Mesothelial cell of epicardium (in vitro differentiated cells): ENCODE results near the gene MEST. TPM values are rescaled to one million over a fixed set of nuclear protein-coding genes. Genes with fewer than 3 reads are reported as not detected.
"Not testable (repeated sequence)": the region's sequence is repeated elsewhere in the genome, so short reads cannot be mapped to it uniquely, and the experiment has no call there.

Source experiments
- DNase-seq, 2 experiments: peaks; one replicate each; pipeline ENCODE4 v3.0.0; 2021; ENCODE audit warnings: low spot score in 2 of 2; ENCODE audit not compliant: unreplicated experiment in 2 of 2
- H3K27ac Mint-ChIP-seq: 2 replicates; pipeline ENCODE4 v1.8.0; 2021; ENCODE audit warnings: mixed read lengths
- H3K27me3 Mint-ChIP-seq: 2 replicates; pipeline ENCODE4 v1.8.0; 2021; ENCODE audit warnings: low read depth, mixed read lengths
- H3K36me3 Mint-ChIP-seq: 2 replicates; pipeline ENCODE4 v1.8.0; 2021; ENCODE audit warnings: mixed read lengths
- H3K4me1 Mint-ChIP-seq: 2 replicates; pipeline ENCODE4 v1.8.0; 2021; ENCODE audit warnings: mixed read lengths
- H3K4me3 Mint-ChIP-seq: 2 replicates; pipeline ENCODE4 v1.8.0; 2021; ENCODE audit warnings: mild to moderate bottlenecking, moderate library complexity, mixed read lengths
- H3K9me3 Mint-ChIP-seq: 2 replicates; pipeline ENCODE4 v1.8.0; 2021; ENCODE audit warnings: mixed read lengths
- total RNA-seq: library from RNA; stranded (reverse); gene quantifications from 3 replicates; pipeline ENCODE4 v1.2.1, GENCODE V29; 2021
- TF ChIP-seq, protein P1 (sequence below): fragments of 200-600 bp; sonication (generic); IDR thresholded peaks from one replicate; pipeline ENCODE4 v1.5.0; 2021; ENCODE audit warnings: antibody characterized with exemption; ENCODE audit not compliant: unreplicated experiment

Gene MEST, protein sequence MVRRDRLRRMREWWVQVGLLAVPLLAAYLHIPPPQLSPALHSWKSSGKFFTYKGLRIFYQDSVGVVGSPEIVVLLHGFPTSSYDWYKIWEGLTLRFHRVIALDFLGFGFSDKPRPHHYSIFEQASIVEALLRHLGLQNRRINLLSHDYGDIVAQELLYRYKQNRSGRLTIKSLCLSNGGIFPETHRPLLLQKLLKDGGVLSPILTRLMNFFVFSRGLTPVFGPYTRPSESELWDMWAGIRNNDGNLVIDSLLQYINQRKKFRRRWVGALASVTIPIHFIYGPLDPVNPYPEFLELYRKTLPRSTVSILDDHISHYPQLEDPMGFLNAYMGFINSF
- total RNA-seq, result 598 to 626 TPM (median 616 TPM) in 3 replicates

DNA sequence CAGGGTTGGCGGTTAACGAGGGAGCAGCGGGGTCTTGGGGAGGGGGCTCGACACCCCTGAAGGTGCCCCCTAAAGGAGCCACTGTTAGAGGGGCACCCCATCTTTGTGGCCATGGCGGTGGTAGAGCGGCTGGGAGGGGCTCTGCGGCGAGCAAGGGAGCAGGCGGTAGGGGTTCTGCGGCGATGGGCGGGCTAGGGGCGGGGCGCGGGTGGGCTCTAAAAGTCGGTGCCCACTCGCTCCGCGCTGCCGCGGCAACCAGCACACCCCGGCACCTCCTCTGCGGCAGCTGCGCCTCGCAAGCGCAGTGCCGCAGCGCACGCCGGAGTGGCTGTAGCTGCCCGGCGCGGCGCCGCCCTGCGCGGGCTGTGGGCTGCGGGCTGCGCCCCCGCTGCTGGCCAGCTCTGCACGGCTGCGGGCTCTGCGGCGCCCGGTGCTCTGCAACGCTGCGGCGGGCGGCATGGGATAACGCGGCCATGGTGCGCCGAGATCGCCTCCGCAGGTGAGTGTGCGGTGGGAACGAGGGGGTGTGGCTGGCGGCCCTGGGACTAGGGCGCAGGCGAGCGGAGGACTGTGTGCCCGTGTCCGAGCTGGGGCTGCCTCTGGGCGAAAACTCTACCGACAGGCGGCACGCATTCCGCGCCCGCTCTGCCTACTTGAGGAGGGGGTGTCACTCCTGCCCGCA lies at the start of gene MEST:
Gene MEST (plus strand): TSS at position 245 of the 682 bp plus-strand sequence. CDS start 229 bp downstream, at position 474.
- peak in 1 of 2 experiments; percentile 44 for DNase-seq
- Mint-ChIP-seq H3K36me3 (peaks cover 4% of the 10 kb centered on the region), H3K27me3 (no peaks in the 10 kb centered on the region), H3K9me3 (no peaks in the 10 kb centered on the region), H3K4me3 (peak within 1 kb of the TSS; percentile 82), H3K4me1 (peaks cover 70% of the 10 kb centered on the region), H3K27ac (peak within 1 kb of the TSS; percentile 97)
- TF ChIP-seq, protein P1, sequence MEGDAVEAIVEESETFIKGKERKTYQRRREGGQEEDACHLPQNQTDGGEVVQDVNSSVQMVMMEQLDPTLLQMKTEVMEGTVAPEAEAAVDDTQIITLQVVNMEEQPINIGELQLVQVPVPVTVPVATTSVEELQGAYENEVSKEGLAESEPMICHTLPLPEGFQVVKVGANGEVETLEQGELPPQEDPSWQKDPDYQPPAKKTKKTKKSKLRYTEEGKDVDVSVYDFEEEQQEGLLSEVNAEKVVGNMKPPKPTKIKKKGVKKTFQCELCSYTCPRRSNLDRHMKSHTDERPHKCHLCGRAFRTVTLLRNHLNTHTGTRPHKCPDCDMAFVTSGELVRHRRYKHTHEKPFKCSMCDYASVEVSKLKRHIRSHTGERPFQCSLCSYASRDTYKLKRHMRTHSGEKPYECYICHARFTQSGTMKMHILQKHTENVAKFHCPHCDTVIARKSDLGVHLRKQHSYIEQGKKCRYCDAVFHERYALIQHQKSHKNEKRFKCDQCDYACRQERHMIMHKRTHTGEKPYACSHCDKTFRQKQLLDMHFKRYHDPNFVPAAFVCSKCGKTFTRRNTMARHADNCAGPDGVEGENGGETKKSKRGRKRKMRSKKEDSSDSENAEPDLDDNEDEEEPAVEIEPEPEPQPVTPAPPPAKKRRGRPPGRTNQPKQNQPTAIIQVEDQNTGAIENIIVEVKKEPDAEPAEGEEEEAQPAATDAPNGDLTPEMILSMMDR, result no peak

DNA sequence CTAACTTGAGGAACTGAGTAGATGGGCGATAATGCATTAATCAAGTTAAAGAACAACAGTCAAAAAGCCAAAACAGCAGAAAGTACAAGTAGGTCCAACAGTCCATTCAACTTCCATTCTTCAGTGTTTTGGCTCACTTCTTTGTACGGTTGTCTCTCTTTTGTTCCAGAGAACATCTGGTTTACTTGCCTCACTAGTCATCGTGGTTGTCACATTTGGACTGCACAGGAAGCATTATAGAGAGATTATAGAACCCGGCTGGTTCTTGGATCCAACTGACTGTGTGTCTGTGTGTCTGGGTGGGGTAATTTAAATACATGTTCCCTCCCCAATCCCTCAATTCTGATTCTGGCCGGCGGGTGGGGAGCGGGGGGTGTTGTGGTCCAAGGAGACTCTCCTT lies 49.3 kb upstream of the MEST start:
- peaks cover 39% of the 10 kb centered on the region for H3K4me1 Mint-ChIP-seq
- H3K27me3 Mint-ChIP-seq, result no peaks in the 10 kb centered on the region
- TF ChIP-seq, protein P1, result no peak
- peaks cover 8% of the 10 kb centered on the region for H3K36me3 Mint-ChIP-seq
- peaks cover 15% of the 10 kb centered on the region for H3K9me3 Mint-ChIP-seq
- DNase-seq, result no peak
- H3K4me3 Mint-ChIP-seq, result no peak overlapping the region
- H3K27ac Mint-ChIP-seq, result peak overlapping the region; percentile 45

DNA sequence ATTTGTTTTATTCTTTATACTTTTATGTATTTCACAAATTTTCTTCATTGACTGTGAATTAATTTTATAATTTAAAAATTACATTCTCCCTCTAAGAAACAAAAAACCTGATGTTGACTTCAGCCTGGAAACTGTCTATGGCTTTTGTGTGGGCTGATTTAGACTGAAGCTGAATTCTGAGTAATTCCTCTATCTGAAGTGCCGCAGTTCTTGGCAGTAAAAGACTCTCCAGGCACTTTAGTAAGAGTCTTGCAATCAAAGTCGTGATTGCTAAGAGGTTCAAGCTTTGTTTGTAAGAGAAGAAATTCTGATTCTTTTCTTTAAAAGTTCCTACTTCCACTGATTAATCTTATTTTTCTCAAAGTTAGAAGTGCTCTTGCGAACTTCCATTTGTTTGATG lies 47.7 kb upstream of the MEST start:
- Mint-ChIP-seq H3K27me3 (no peaks in the 10 kb centered on the region), H3K9me3 (peaks cover 20% of the 10 kb centered on the region), H3K4me3 (no peak overlapping the region), H3K36me3 (peaks cover 13% of the 10 kb centered on the region), H3K4me1 (peaks cover 37% of the 10 kb centered on the region), H3K27ac (peak overlapping the region; percentile 90)
- DNase-seq, result no peak
- TF ChIP-seq, protein P1, result no peak

DNA sequence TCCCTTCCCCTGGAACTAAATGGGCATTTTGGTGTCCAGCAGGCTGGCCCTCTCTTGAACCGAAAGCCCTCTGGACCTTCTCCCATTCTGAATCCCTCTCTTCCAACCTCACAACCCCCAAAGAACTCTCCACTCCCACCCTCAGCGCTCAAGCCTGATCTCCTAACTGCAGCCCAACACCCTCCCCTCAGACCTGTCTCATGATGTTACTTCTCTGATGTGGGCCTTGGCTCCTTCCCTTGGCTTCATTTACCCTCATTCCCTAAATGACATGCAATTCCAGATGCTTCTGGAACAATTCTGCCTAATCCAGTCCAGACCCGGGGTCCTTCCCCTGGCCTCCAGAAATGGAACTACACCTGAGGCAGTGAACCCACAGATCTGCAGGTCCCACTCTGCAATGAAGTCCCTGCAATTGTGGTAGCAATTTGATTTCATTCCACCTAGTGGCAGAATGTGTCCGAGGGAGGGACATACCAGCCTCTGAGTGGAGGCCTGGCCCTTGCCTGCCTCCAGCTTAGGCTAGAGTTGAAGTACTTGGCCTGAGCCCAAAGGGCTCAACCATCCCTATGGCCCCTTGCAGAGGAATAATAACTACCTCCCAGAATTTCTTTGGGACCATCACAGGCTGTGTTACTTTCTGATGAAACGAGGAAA lies 47.0 kb upstream of the MEST start:
- H3K4me3 Mint-ChIP-seq, result peak overlapping the region; percentile 13
- H3K4me1 Mint-ChIP-seq, result peaks cover 32% of the 10 kb centered on the region
- H3K9me3 Mint-ChIP-seq, result peaks cover 20% of the 10 kb centered on the region
- H3K27ac Mint-ChIP-seq, result peak overlapping the region; percentile 90
- DNase-seq, result no peak
- TF ChIP-seq, protein P1, result no peak
- H3K27me3 Mint-ChIP-seq, result no peaks in the 10 kb centered on the region
- peaks cover 13% of the 10 kb centered on the region for H3K36me3 Mint-ChIP-seq

DNA sequence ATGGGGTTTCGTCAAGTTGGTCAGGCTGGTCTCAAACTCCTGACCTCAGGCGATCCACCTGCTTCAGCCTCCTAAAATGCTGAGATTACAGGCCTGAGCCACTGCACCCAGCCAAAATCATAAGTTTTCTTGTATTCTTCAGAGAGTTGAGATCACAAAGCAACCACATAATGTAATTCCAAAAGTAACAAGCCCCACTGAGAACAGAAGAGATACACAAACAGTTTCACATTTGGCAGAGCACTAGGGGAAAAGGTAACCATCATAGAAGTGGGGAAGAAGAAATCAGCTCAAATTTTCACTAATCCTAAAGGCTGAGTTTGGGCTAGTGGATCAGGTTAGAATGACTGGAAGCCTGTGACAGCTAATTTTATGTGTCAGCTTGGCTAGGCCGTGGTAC lies 45.6 kb upstream of the MEST start:
- Mint-ChIP-seq H3K27ac (no peak overlapping the region), H3K9me3 (peaks cover 20% of the 10 kb centered on the region), H3K36me3 (peaks cover 16% of the 10 kb centered on the region), H3K4me1 (peaks cover 23% of the 10 kb centered on the region), H3K4me3 (no peak overlapping the region), H3K27me3 (no peaks in the 10 kb centered on the region)
- TF ChIP-seq, protein P1, result no peak
- DNase-seq, result no peak

DNA sequence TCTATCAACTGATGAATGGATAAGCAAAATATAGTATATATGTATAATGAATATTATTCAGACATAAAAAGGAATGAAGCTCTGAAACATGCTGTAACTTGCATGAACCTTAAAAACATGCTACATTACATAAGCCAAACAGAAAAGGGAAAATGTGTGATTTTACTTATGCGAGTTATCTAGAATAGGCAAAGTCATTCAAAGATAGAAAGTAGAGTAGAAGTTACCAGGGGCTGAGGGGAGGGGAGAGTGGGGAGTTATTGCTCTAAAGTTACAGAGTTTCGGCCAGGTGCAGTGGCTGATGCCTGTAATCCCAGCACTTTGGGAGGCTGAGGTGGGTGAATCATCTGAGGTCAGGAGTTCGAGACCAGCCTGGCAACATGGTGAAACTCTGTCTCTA lies 40.5 kb upstream of the MEST start:
- not testable (repeated sequence) for H3K27me3 Mint-ChIP-seq, H3K4me3 Mint-ChIP-seq, H3K27ac Mint-ChIP-seq, DNase-seq, H3K4me1 Mint-ChIP-seq
- Mint-ChIP-seq H3K9me3 (peaks cover 21% of the 10 kb centered on the region), H3K36me3 (peaks cover 13% of the 10 kb centered on the region)
